ENCODE data around the gene DCDC1.

Gene DCDC1

DNA sequence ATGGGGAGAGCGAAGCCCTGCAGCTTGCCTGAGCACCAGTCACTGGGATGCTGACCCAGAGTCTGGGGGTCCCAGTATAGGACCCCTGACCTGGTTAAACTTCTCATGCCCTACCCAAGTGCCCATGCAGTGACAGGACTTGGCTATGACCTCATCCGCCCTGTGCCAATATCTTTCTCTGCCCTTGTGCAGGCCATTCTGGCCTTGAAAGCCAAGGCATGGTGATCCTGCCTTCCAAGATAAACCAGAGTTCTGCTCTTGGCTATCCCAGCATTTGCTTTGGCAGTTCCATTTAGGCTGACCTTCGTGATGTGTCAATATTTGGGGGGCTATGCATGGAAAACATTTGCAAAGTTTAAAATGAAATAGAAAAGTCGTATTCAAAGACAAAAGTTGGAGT is 542.6 kb downstream of the DCDC1 start:
- in situ Hi-C loops (cut with MboI; ENCODE audit: low pct_unique_long_range_greater_than_20kb, low sequenced_read_pairs) = no loop called here
- no peak for DNase-seq

GRCh38 chr11:30825723-30826122 is 543.8 kb downstream of the DCDC1 start:
- DNase-seq = no peak
- in situ Hi-C loops (cut with MboI; ENCODE audit: low pct_unique_long_range_greater_than_20kb, low sequenced_read_pairs) = no loop called here

GRCh38 chr11:30823119-30823518 is 546.4 kb downstream of the DCDC1 start:
- in situ Hi-C loops (cut with MboI; ENCODE audit: low pct_unique_long_range_greater_than_20kb, low sequenced_read_pairs) = no loop called here
- DNase-seq = no peak

DNA sequence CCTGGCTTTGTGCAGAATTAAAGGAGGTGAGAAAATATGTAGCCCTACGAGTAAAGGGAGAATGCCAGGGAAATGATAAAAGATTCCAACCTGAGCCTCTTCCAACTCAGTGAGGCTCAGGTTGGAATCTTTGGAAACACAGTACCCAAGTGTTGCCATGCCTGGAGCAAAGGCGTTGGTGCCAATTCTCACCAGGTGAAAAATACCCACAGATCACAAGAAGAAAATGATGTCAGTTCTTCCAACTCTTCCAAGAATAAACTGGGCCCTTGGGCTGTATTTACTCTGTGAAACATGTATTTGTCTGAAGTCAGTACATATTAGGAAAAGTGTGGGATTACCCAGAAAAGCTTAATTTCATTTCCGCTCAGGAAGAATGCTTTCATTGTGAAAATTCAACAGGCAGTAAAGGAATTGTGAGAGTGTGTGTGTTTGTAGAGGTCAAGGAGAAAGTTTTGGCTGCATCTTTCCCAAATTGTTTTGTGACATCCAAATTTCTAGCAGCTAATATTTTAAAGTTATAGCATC is 548.0 kb downstream of the DCDC1 start:
- in situ Hi-C loops (cut with MboI; ENCODE audit: low pct_unique_long_range_greater_than_20kb, low sequenced_read_pairs) = no loop called here
- no peak for DNase-seq

DNA sequence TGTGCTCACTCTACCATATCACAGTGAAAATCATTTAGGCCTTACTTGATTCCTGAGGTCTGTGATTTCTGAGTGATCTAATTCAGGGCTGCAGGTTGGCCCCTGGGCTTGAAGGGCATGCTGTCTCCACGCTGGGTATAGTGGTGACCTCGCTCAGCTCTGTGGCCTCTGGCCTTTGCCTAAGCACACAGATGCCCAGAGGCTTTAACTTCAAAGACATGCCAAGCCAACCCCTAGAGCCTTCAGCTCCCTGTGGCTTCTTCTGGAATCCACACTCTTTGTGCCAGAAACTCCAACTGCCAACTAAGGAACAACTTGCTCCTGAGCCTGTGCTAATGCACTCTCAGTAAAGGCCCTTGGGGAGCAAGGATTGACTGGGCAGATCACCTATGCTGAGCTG is 550.8 kb downstream of the DCDC1 start:
- in situ Hi-C loops (cut with MboI; ENCODE audit: low pct_unique_long_range_greater_than_20kb, low sequenced_read_pairs) = no loop called here
- DNase-seq = no peak

DNA sequence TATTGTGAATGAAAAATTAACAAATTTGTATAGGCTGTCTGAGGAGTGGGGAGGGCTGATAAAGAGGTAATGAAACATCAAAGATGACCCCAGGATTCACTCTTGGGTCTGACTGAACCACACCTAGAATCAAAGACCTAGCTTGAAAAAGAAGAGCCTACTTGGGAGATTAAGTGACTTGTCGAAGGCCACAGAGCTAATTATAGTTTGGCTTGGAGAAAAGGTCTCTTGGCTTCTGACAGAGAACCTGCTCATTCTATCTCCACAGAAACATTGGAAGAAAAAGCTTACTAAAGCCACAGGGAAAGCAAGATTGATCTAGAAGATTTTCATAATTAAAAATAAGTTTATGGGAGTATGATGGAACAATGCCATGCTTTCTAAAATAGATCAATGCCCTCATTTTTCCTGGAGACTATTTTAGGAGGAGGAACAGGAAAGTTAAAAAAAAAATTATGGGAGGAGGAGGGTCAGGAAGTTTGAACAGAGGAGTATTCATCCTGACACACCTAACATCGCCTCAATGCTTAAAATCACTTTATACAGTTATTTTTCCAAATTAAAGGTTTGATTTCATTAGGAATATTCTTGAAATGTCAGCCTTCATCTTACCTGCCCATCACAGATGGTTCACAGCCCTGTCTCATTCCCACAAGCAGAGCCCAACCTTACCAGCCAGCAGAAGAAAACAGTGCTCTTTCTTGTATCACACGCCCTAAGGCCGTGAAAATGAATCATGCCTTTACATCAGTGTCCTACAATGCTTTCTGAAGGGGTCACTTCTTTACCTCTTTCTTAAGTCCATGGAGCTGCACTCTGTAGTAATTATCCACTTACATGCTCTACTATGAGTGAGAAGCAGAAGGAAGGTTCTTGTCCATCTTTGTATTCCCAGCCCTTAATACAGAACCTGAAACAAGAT is 552.3 kb downstream of the DCDC1 start:
- no peak for DNase-seq
- in situ Hi-C loops (cut with MboI; ENCODE audit: low pct_unique_long_range_greater_than_20kb, low sequenced_read_pairs) = no loop called here

- in situ Hi-C loops (cut with MboI; ENCODE audit: low pct_unique_long_range_greater_than_20kb, low sequenced_read_pairs) = no loop called here
Observed at GRCh38 chr11:30815619-30816018, 553.9 kb downstream of the DCDC1 start.

GRCh38 chr11:30814737-30815136 is 554.8 kb downstream of the DCDC1 start:
- DNase-seq = no peak
- in situ Hi-C loops (cut with MboI; ENCODE audit: low pct_unique_long_range_greater_than_20kb, low sequenced_read_pairs) = no loop called here

More at GRCh38 chr11:30815619-30816018, 553.9 kb downstream of the DCDC1 start:
- no peak for DNase-seq
